Esophagus muscularis mucosa (tissue), 4 donors: ENCODE measurements around the gene TEAD1. TPM values are rescaled to one million over a fixed set of nuclear protein-coding genes. Genes with fewer than 3 reads are reported as not detected.

ENCODE experiments used
- DNase-seq: peaks from one replicate; pipeline ENCODE4 v3.0.0-alpha.2; 2017; ENCODE audit errors: extremely low spot score
- H3K27ac ChIP-seq, 4 donors: fragments of 200-600 bp; sonication (generic); replicated peaks in 1 of 4; 1 replicate in 3 of 4; 2 replicates in 1 of 4; pipeline ENCODE4 v1.5.1; 2016 to 2019; ENCODE audit warnings: mild to moderate bottlenecking in 1 of 4
- H3K27me3 ChIP-seq, 4 donors: fragments of 200-600 bp; sonication (generic); one replicate each; pipeline versions ENCODE4 v1.5.1 to v1.6.0; 2016 to 2019
- H3K36me3 ChIP-seq, 4 donors: fragments of 200-600 bp; sonication (generic); one replicate each; pipeline ENCODE4 v1.5.1; 2016 to 2019
- H3K4me1 ChIP-seq, 4 donors: fragments of 200-600 bp; sonication (generic); one replicate each; pipeline ENCODE4 v1.5.1; 2016 to 2019
- H3K4me3 ChIP-seq, 4 donors: fragments of 200-600 bp; sonication (generic); 1 replicate in 2 of 4; 2 replicates in 2 of 4; pipeline ENCODE4 v1.5.1; 2016 to 2019; ENCODE audit warnings: mild to moderate bottlenecking in 4 of 4, moderate library complexity in 1 of 4
- H3K9me3 ChIP-seq, 4 donors: fragments of 200-600 bp; sonication (generic); 1 replicate in 3 of 4; 2 replicates in 1 of 4; pipeline ENCODE4 v1.5.1; 2016 to 2019
- CTCF ChIP-seq, 3 experiments: fragments of 200-600 bp in 2 of 3; fragments of 450-650 bp in 1 of 3; sonication (generic) in 2 of 3; IDR thresholded peaks; one replicate each; pipeline ENCODE4 v1.5.1; 2017 to 2019; ENCODE audit warnings: antibody characterized with exemption in 3 of 3, mild to moderate bottlenecking in 2 of 3, moderate library complexity in 1 of 3
- EP300 ChIP-seq: sonication (generic); formaldehyde crosslinking; IDR thresholded peaks from one replicate; pipeline ENCODE4 v1.6.1; 2017; ENCODE audit warnings: antibody characterized with exemption
- POLR2A ChIP-seq: fragments of 450-650 bp; IDR thresholded peaks from one replicate; pipeline ENCODE4 v1.6.1; 2017; ENCODE audit warnings: antibody characterized with exemption, moderate library complexity, mild to moderate bottlenecking, low read depth
- POLR2AphosphoS5 ChIP-seq, 2 donors: sonication (generic); formaldehyde crosslinking; IDR thresholded peaks; one replicate each; pipeline ENCODE4 v1.6.1; 2017; ENCODE audit warnings: antibody characterized with exemption in 2 of 2
- WGBS: methylation state at CpG from one replicate; pipeline ENCODE4 v1.1.5; 2018; 5-methylcytosine and 5-hydroxymethylcytosine counted together
- intact Hi-C: fragments of 100-400 bp; cut with DNase I; formaldehyde crosslinking; loops from one replicate; pipeline ENCODE4 v1.15.1; 2023
- total RNA-seq, 4 donors: library from RNA; depleted of rRNA; stranded (reverse); fragments of >200 nt; gene quantifications; one replicate each; pipeline versions ENCODE4 v1.1.0 to v1.2.1, GENCODE V29; 2016

The TEAD1 gene
- total RNA-seq, 4 donors from 2014 or later = 147 to 307 (median 232) TPM

GRCh38 chr11:12963051-12963450 is 288.8 kb downstream of the TEAD1 start:
- intact Hi-C loops = loop anchor here (5.0 to 10.0 kb wide), 2 partner anchors 192 to 384 kb away; no protein-coding TSS in a partner anchor
- no peak overlapping the region for H3K4me3 ChIP-seq
- 67% methylated on average over 5 of the region's 5 CpGs for WGBS

GRCh38 chr11:12963792-12964536 is 289.7 kb downstream of the TEAD1 start:
- H3K9me3 ChIP-seq = no peaks in the 10 kb centered on the region
- 11% methylated on average over 13 of the region's 13 CpGs for WGBS
- no peak overlapping the region for H3K27ac ChIP-seq
- no peak for TF ChIP-seq POLR2A
- no peak for TF ChIP-seq POLR2AphosphoS5 (IDR thresholded peaks at IDR 0.05)
- TF ChIP-seq EP300 = no peak
- peak; percentile 77 to 95 (median 83) for TF ChIP-seq CTCF (IDR thresholded peaks at IDR 0.05)
- H3K4me1 ChIP-seq = peaks cover 0 to 5% (median 5%) of the 10 kb centered on the region in 4 donors
- peak; percentile 90 for DNase-seq
- H3K36me3 ChIP-seq = no peaks in the 10 kb centered on the region
- intact Hi-C loops = loop anchor here (2.0 to 10.0 kb wide), 3 partner anchors 191 to 383 kb away; no protein-coding TSS in a partner anchor
- no peak overlapping the region for H3K4me3 ChIP-seq
- peaks cover 0 to 12% (median 0%) of the 10 kb centered on the region in 4 donors for H3K27me3 ChIP-seq

More at GRCh38 chr11:12963051-12963450, 288.8 kb downstream of the TEAD1 start:
- peaks cover 0 to 5% (median 5%) of the 10 kb centered on the region in 4 donors for H3K4me1 ChIP-seq
- H3K27ac ChIP-seq = no peak overlapping the region
- no peaks in the 10 kb centered on the region for H3K36me3 ChIP-seq
- no peaks in the 10 kb centered on the region for H3K9me3 ChIP-seq
- DNase-seq = peak; percentile 53
- TF ChIP-seq EP300 = no peak
- TF ChIP-seq POLR2A = no peak
- TF ChIP-seq POLR2AphosphoS5 (IDR thresholded peaks at IDR 0.05) = no peak
- TF ChIP-seq CTCF (IDR thresholded peaks at IDR 0.05) = no peak
- peaks cover 0 to 12% (median 0%) of the 10 kb centered on the region in 4 donors for H3K27me3 ChIP-seq

GRCh38 chr11:12964650-12965049 is 290.4 kb downstream of the TEAD1 start:
- no peak overlapping the region for H3K4me3 ChIP-seq
- no peak overlapping the region for H3K27ac ChIP-seq
- 79% methylated on average over 7 of the region's 7 CpGs for WGBS
- H3K27me3 ChIP-seq = peaks cover 0 to 12% (median 0%) of the 10 kb centered on the region in 4 donors
- TF ChIP-seq CTCF (IDR thresholded peaks at IDR 0.05) (no peak), POLR2A (no peak), POLR2AphosphoS5 (IDR thresholded peaks at IDR 0.05) (no peak), EP300 (no peak)
- intact Hi-C loops = loop anchor here (2.0 to 10.0 kb wide), 3 partner anchors 190 to 383 kb away; no protein-coding TSS in a partner anchor
- DNase-seq = peak; percentile 72
- H3K4me1 ChIP-seq = peaks cover 0 to 5% (median 5%) of the 10 kb centered on the region in 4 donors
- H3K9me3 ChIP-seq = no peaks in the 10 kb centered on the region
- no peaks in the 10 kb centered on the region for H3K36me3 ChIP-seq

- Histone ChIP-seq H3K4me1 (peaks cover 0 to 5% (median 5%) of the 10 kb centered on the region in 4 donors), H3K27ac (no peak overlapping the region), H3K27me3 (peaks cover 0 to 12% (median 0%) of the 10 kb centered on the region in 4 donors), H3K4me3 (no peak overlapping the region), H3K36me3 (no peaks in the 10 kb centered on the region), H3K9me3 (no peaks in the 10 kb centered on the region)
- no peak for DNase-seq
- 93% methylated on average over 5 of the region's 5 CpGs for WGBS
- intact Hi-C loops = loop anchor here (10.0 kb wide), 1 partner anchor 189 kb away; no protein-coding TSS in a partner anchor
- TF ChIP-seq EP300 (no peak), POLR2AphosphoS5 (IDR thresholded peaks at IDR 0.05) (no peak), CTCF (IDR thresholded peaks at IDR 0.05) (no peak), POLR2A (no peak)
Observed at GRCh38 chr11:12966002-12966401, 291.8 kb downstream of the TEAD1 start.
